RWPE2 (cell line): Measurements from ENCODE around the gene ZMIZ1.

Experiments
- ATAC-seq: fragments of 200-7000 bp; cut with Tn5 transposase; 3 replicates; pipeline ENCODE4 v1.9.1; 2021; ENCODE audit warnings: low read depth
- DNase-seq: peaks from one replicate; pipeline ENCODE4 v3.0.0-alpha.2; 2020; ENCODE audit warnings: low spot score
- H3K27ac ChIP-seq: fragments of 450-650 bp; 2 replicates; pipeline ENCODE4 v1.5.1; 2017; ENCODE audit warnings: mild to moderate bottlenecking; ENCODE audit not compliant: poor library complexity, severe bottlenecking
- H3K27me3 ChIP-seq: fragments of 250-450 bp; sonication (Bioruptor Pico); 2 replicates; pipeline ENCODE4 v1.5.1; 2021; ENCODE audit warnings: mild to moderate bottlenecking, moderate library complexity; ENCODE audit not compliant: insufficient read depth, poor library complexity, severe bottlenecking
- H3K36me3 ChIP-seq: fragments of 250-450 bp; sonication (Bioruptor Pico); 2 replicates; pipeline ENCODE4 v1.5.1; 2020; ENCODE audit warnings: low read depth, mild to moderate bottlenecking, moderate library complexity
- H3K4me1 ChIP-seq: fragments of 250-450 bp; sonication (Bioruptor Pico); 2 replicates; pipeline ENCODE4 v1.5.1; 2021; ENCODE audit warnings: mild to moderate bottlenecking, moderate library complexity; ENCODE audit not compliant: insufficient read depth, poor library complexity, severe bottlenecking
- H3K4me3 ChIP-seq: fragments of 250-450 bp; sonication (Bioruptor Pico); 2 replicates; pipeline ENCODE4 v1.5.1; 2021; ENCODE audit warnings: mild to moderate bottlenecking, moderate library complexity; ENCODE audit not compliant: severe bottlenecking
- H3K9me3 ChIP-seq: fragments of 250-450 bp; sonication (Bioruptor Pico); 2 replicates; pipeline ENCODE4 v1.5.1; 2021; ENCODE audit warnings: mild to moderate bottlenecking, moderate library complexity; ENCODE audit not compliant: severe bottlenecking
- CTCF ChIP-seq: fragments of 450-650 bp; IDR thresholded peaks from one replicate; pipeline ENCODE4 v1.5.1; 2017; ENCODE audit warnings: mild to moderate bottlenecking, moderate library complexity; ENCODE audit not compliant: poor library complexity, severe bottlenecking

ZMIZ1 gene

GRCh38 chr10:79254333-79255006, 185.7 kb downstream of the ZMIZ1 start:
- no peak overlapping the region for H3K27ac ChIP-seq
- no peaks in the 10 kb centered on the region for H3K4me1 ChIP-seq
- H3K36me3 ChIP-seq = no peaks in the 10 kb centered on the region
- no peaks in the 10 kb centered on the region for H3K9me3 ChIP-seq
- no peak for DNase-seq
- no peak for ATAC-seq
- H3K4me3 ChIP-seq = no peak overlapping the region
- TF ChIP-seq CTCF = no peak
- no peaks in the 10 kb centered on the region for H3K27me3 ChIP-seq

GRCh38 chr10:79255007-79255507, 186.3 kb downstream of the ZMIZ1 start:
- no peaks in the 10 kb centered on the region for H3K4me1 ChIP-seq

GRCh38 chr10:79256264-79256806, 187.6 kb downstream of the ZMIZ1 start:
- ATAC-seq = no peak
- Histone ChIP-seq H3K4me1 (peaks cover 3% of the 10 kb centered on the region), H3K27me3 (no peaks in the 10 kb centered on the region), H3K9me3 (no peaks in the 10 kb centered on the region), H3K36me3 (no peaks in the 10 kb centered on the region), H3K27ac (no peak overlapping the region), H3K4me3 (no peak overlapping the region)
- no peak for DNase-seq
- TF ChIP-seq CTCF = no peak

More at GRCh38 chr10:79255007-79255507, 186.3 kb downstream of the ZMIZ1 start:
- ATAC-seq = no peak
- Histone ChIP-seq H3K9me3 (no peaks in the 10 kb centered on the region), H3K4me3 (no peak overlapping the region), H3K27ac (no peak overlapping the region), H3K36me3 (no peaks in the 10 kb centered on the region), H3K27me3 (no peaks in the 10 kb centered on the region)
- DNase-seq = no peak
- no peak for TF ChIP-seq CTCF

- TF ChIP-seq CTCF = no peak
- H3K27ac ChIP-seq = no peak overlapping the region
- H3K9me3 ChIP-seq = no peaks in the 10 kb centered on the region
- ATAC-seq = no peak
- H3K27me3 ChIP-seq = no peaks in the 10 kb centered on the region
- peaks cover 4% of the 10 kb centered on the region for H3K4me1 ChIP-seq
- no peak overlapping the region for H3K4me3 ChIP-seq
- no peaks in the 10 kb centered on the region for H3K36me3 ChIP-seq
- DNase-seq = no peak
Measured at GRCh38 chr10:79258894-79259293, 190.1 kb downstream of the ZMIZ1 start.

- peaks cover 13% of the 10 kb centered on the region for H3K4me1 ChIP-seq
- no peak overlapping the region for H3K4me3 ChIP-seq
- no peak for ATAC-seq
Measured at GRCh38 chr10:79259834-79260233, 191.1 kb downstream of the ZMIZ1 start.

More at GRCh38 chr10:79259834-79260233, 191.1 kb downstream of the ZMIZ1 start:
- Histone ChIP-seq H3K36me3 (no peaks in the 10 kb centered on the region), H3K9me3 (no peaks in the 10 kb centered on the region), H3K27me3 (no peaks in the 10 kb centered on the region), H3K27ac (no peak overlapping the region)
- DNase-seq = no peak
- no peak for TF ChIP-seq CTCF
